ENCODE data around the gene FNDC11. TPM values are rescaled to one million over a fixed set of nuclear protein-coding genes. Genes with fewer than 3 reads are reported as not detected.
"Not testable (repeated sequence)": the region's sequence is repeated elsewhere in the genome, so short reads cannot be mapped to it uniquely, and the experiment has no call there.

FNDC11 gene
- polyA plus RNA-seq, 4 donors, result 0.22 to 0.25 TPM; not detected in 2

- no peak for DNase-seq
- 76 to 85% (median 84%) methylated on average over 22 to 23 of the region's 23 CpGs for WGBS, 3 donors
- Histone ChIP-seq H3K4me1 (ENCODE audit: control insufficient read depth in 3 of 3, insufficient read depth in 2 of 3, low read depth in 1 of 3, low read length in 2 of 3) (peaks cover 0 to 7% (median 0%) of the 10 kb centered on the region in 3 donors), H3K27ac (ENCODE audit: low read depth in 1 of 3, low read length in 2 of 3) (no peak overlapping the region), H3K27me3 (ENCODE audit: control insufficient read depth in 3 of 3, insufficient read depth in 3 of 3, low read length in 3 of 3) (peaks cover 0 to 10% (median 0%) of the 10 kb centered on the region in 3 donors), H3K9me3 (ENCODE audit: control insufficient read depth in 2 of 2, insufficient read depth in 1 of 2, low read depth in 1 of 2, low read length in 1 of 2) (peaks cover 0 to 4% of the 10 kb centered on the region in 2 donors), H3K36me3 (ENCODE audit: control insufficient read depth in 3 of 3, insufficient read depth in 2 of 3, low read depth in 1 of 3, low read length in 3 of 3) (peaks cover 3 to 31% (median 4%) of the 10 kb centered on the region in 3 donors), H3K4me3 (ENCODE audit: low read depth in 1 of 3, low read length in 3 of 3) (no peak overlapping the region)
- FAIRE-seq, result no peak
Observed at GRCh38 chr20:63556873-63557478, 3.0 kb downstream of the FNDC11 start.

- no peak overlapping the region for H3K4me3 ChIP-seq (ENCODE audit: low read depth in 1 of 3, low read length in 3 of 3)
- whole genome bisulfite sequencing, 3 donors, result 90 to 95% (median 92%) methylated on average over 15 to 19 of the region's 19 CpGs
- H3K4me1 ChIP-seq (ENCODE audit: control insufficient read depth in 3 of 3, insufficient read depth in 2 of 3, low read depth in 1 of 3, low read length in 2 of 3), result peaks cover 0 to 7% (median 0%) of the 10 kb centered on the region in 3 donors
- FAIRE-seq (no peak), DNase-seq (no peak)
- peaks cover 3 to 36% (median 8%) of the 10 kb centered on the region in 3 donors for H3K36me3 ChIP-seq (ENCODE audit: control insufficient read depth in 3 of 3, insufficient read depth in 2 of 3, low read depth in 1 of 3, low read length in 3 of 3)
- peaks cover 0 to 4% of the 10 kb centered on the region in 2 donors for H3K9me3 ChIP-seq (ENCODE audit: control insufficient read depth in 2 of 2, insufficient read depth in 1 of 2, low read depth in 1 of 2, low read length in 1 of 2)
- no peak overlapping the region for H3K27ac ChIP-seq (ENCODE audit: low read depth in 1 of 3, low read length in 2 of 3)
- peaks cover 0 to 10% (median 0%) of the 10 kb centered on the region in 3 donors for H3K27me3 ChIP-seq (ENCODE audit: control insufficient read depth in 3 of 3, insufficient read depth in 3 of 3, low read length in 3 of 3)
Observed at GRCh38 chr20:63557481-63557891, 3.5 kb downstream of the FNDC11 start.

GRCh38 chr20:63558804-63559484 lies 5.0 kb downstream of the FNDC11 start:
- peaks cover 3 to 48% (median 10%) of the 10 kb centered on the region in 3 donors for H3K36me3 ChIP-seq (ENCODE audit: control insufficient read depth in 3 of 3, insufficient read depth in 2 of 3, low read depth in 1 of 3, low read length in 3 of 3)
- peaks cover 0 to 7% (median 0%) of the 10 kb centered on the region in 3 donors for H3K4me1 ChIP-seq (ENCODE audit: control insufficient read depth in 3 of 3, insufficient read depth in 2 of 3, low read depth in 1 of 3, low read length in 2 of 3)
- H3K27ac ChIP-seq (ENCODE audit: low read depth in 1 of 3, low read length in 2 of 3), result peak overlapping the region in 2 of 3 donors; percentile 6 to 68
- FAIRE-seq, result no peak
- DNase-seq, result peak; percentile 49 to 73
- H3K4me3 ChIP-seq (ENCODE audit: low read depth in 1 of 3, low read length in 3 of 3), result no peak overlapping the region
- H3K27me3 ChIP-seq (ENCODE audit: control insufficient read depth in 3 of 3, insufficient read depth in 3 of 3, low read length in 3 of 3), result peaks cover 0 to 7% (median 0%) of the 10 kb centered on the region in 3 donors
- 67 to 79% (median 70%) methylated on average over 14 of the region's 14 CpGs for WGBS, 3 donors
- no peaks in the 10 kb centered on the region for H3K9me3 ChIP-seq (ENCODE audit: control insufficient read depth in 2 of 2, insufficient read depth in 1 of 2, low read depth in 1 of 2, low read length in 1 of 2)

- not testable (repeated sequence) for H3K9me3 ChIP-seq (ENCODE audit: control insufficient read depth in 2 of 2, insufficient read depth in 1 of 2, low read depth in 1 of 2, low read length in 1 of 2); DNase-seq; H3K4me1 ChIP-seq (ENCODE audit: control insufficient read depth in 3 of 3, insufficient read depth in 2 of 3, low read depth in 1 of 3, low read length in 2 of 3); H3K27me3 ChIP-seq (ENCODE audit: control insufficient read depth in 3 of 3, insufficient read depth in 3 of 3, low read length in 3 of 3); FAIRE-seq; H3K4me3 ChIP-seq (ENCODE audit: low read depth in 1 of 3, low read length in 3 of 3); H3K27ac ChIP-seq (ENCODE audit: low read depth in 1 of 3, low read length in 2 of 3)
- WGBS, 3 donors, result 95 to 96% (median 95%) methylated on average over 27 to 31 of the region's 31 CpGs
- peaks cover 3 to 56% (median 10%) of the 10 kb centered on the region in 3 donors for H3K36me3 ChIP-seq (ENCODE audit: control insufficient read depth in 3 of 3, insufficient read depth in 2 of 3, low read depth in 1 of 3, low read length in 3 of 3)
Observed at GRCh38 chr20:63559485-63560332, 5.8 kb downstream of the FNDC11 start.

- no peak for DNase-seq
- 93 to 96% (median 95%) methylated on average over 16 of the region's 16 CpGs for WGBS, 3 donors
- Histone ChIP-seq H3K9me3 (ENCODE audit: control insufficient read depth in 2 of 2, insufficient read depth in 1 of 2, low read depth in 1 of 2, low read length in 1 of 2) (no peaks in the 10 kb centered on the region), H3K27me3 (ENCODE audit: control insufficient read depth in 3 of 3, insufficient read depth in 3 of 3, low read length in 3 of 3) (no peaks in the 10 kb centered on the region), H3K36me3 (ENCODE audit: control insufficient read depth in 3 of 3, insufficient read depth in 2 of 3, low read depth in 1 of 3, low read length in 3 of 3) (peaks cover 3 to 62% (median 10%) of the 10 kb centered on the region in 3 donors), H3K4me1 (ENCODE audit: control insufficient read depth in 3 of 3, insufficient read depth in 2 of 3, low read depth in 1 of 3, low read length in 2 of 3) (no peaks in the 10 kb centered on the region), H3K27ac (ENCODE audit: low read depth in 1 of 3, low read length in 2 of 3) (no peak overlapping the region), H3K4me3 (ENCODE audit: low read depth in 1 of 3, low read length in 3 of 3) (no peak overlapping the region)
- FAIRE-seq, result no peak
Observed at GRCh38 chr20:63560333-63560805, 6.4 kb downstream of the FNDC11 start.

- 93 to 94% (median 93%) methylated on average over 26 of the region's 26 CpGs for WGBS, 3 donors
- Histone ChIP-seq H3K4me1 (ENCODE audit: control insufficient read depth in 3 of 3, insufficient read depth in 2 of 3, low read depth in 1 of 3, low read length in 2 of 3) (no peaks in the 10 kb centered on the region), H3K36me3 (ENCODE audit: control insufficient read depth in 3 of 3, insufficient read depth in 2 of 3, low read depth in 1 of 3, low read length in 3 of 3) (peaks cover 3 to 69% (median 10%) of the 10 kb centered on the region in 3 donors), H3K27ac (ENCODE audit: low read depth in 1 of 3, low read length in 2 of 3) (no peak overlapping the region), H3K27me3 (ENCODE audit: control insufficient read depth in 3 of 3, insufficient read depth in 3 of 3, low read length in 3 of 3) (no peaks in the 10 kb centered on the region), H3K9me3 (ENCODE audit: control insufficient read depth in 2 of 2, insufficient read depth in 1 of 2, low read depth in 1 of 2, low read length in 1 of 2) (no peaks in the 10 kb centered on the region), H3K4me3 (ENCODE audit: low read depth in 1 of 3, low read length in 3 of 3) (no peak overlapping the region)
- no peak for FAIRE-seq
- no peak for DNase-seq
Observed at GRCh38 chr20:63560856-63561609, 7.1 kb downstream of the FNDC11 start.

GRCh38 chr20:63561624-63562396 lies 7.9 kb downstream of the FNDC11 start:
- no peak for FAIRE-seq
- Histone ChIP-seq H3K36me3 (ENCODE audit: control insufficient read depth in 3 of 3, insufficient read depth in 2 of 3, low read depth in 1 of 3, low read length in 3 of 3) (peaks cover 3 to 74% (median 10%) of the 10 kb centered on the region in 3 donors), H3K9me3 (ENCODE audit: control insufficient read depth in 2 of 2, insufficient read depth in 1 of 2, low read depth in 1 of 2, low read length in 1 of 2) (no peaks in the 10 kb centered on the region), H3K27ac (ENCODE audit: low read depth in 1 of 3, low read length in 2 of 3) (no peak overlapping the region), H3K4me1 (ENCODE audit: control insufficient read depth in 3 of 3, insufficient read depth in 2 of 3, low read depth in 1 of 3, low read length in 2 of 3) (no peaks in the 10 kb centered on the region), H3K4me3 (ENCODE audit: low read depth in 1 of 3, low read length in 3 of 3) (no peak overlapping the region), H3K27me3 (ENCODE audit: control insufficient read depth in 3 of 3, insufficient read depth in 3 of 3, low read length in 3 of 3) (no peaks in the 10 kb centered on the region)
- WGBS, 3 donors, result 88 to 93% (median 92%) methylated on average over 30 to 36 of the region's 36 CpGs
- DNase-seq, result no peak
